Measurements from ENCODE around the gene PAAF1. TPM values are rescaled to one million over a fixed set of nuclear protein-coding genes. Genes with fewer than 3 reads are reported as not detected.

The PAAF1 gene
- total RNA-seq, 1 donor from 2014 or later, result 12.7 TPM

- no peak for DNase-seq (ENCODE audit: low read depth, low spot score)
Measured at GRCh38 chr11:73944901-73945300, 68.1 kb downstream of the PAAF1 start.

- DNase-seq (ENCODE audit: low read depth, low spot score), result no peak
Measured at GRCh38 chr11:73945396-73945795, 68.6 kb downstream of the PAAF1 start.

DNA sequence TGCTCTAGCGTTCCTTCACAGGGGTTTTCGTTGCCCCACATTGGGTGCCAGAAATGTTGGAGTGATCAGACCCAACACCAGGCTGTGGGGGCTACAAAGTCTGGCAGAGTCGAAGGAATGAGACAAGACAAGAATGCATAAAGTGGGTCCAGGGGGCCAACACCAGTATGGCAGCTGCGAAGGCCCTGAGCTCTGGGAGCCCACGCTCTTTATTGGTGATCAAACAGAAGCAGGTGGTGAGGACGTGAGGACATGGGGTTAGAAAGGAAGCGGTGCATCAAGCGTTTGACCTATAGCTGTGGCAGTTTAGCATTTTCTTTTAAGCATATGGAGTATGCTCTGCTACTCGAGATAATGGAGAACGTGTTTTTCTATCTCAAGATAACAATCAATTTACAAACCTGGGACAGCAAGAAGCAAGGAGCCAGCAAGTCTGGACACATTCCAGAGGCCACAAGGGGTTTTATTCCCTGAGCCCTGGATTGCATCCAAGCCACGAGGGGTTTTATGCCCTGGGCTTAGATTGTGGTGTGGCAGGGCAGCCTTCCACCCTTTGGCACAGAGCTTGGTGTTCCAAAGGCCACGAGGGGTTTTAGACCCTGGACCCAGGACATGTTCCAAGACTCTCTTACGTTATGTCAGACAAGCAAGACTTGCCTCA lies 70.1 kb downstream of the PAAF1 start:
- DNase-seq (ENCODE audit: low read depth, low spot score), result no peak

- no peak for DNase-seq (ENCODE audit: low read depth, low spot score)
Measured at GRCh38 chr11:73949246-73949645, 72.4 kb downstream of the PAAF1 start.

DNA sequence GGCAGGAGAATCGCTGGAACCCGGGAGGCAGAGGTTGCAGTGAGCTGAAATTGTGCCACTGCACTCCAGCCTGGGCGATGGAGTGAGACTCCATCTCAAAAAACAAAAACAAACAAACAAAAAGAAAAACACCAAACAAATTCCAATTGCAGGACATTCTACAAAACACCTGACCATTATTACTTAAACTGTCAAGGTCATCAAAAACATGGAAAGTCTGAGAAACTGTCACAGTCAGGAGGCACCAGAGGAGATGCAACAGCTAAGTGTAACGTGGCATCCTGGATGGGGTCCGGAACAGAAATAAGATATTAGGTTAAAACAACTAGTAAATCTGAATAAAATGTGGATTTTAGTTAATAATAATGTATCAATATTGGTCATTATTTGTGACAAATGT lies 73.1 kb downstream of the PAAF1 start:
- DNase-seq (ENCODE audit: low read depth, low spot score), result no peak

DNA sequence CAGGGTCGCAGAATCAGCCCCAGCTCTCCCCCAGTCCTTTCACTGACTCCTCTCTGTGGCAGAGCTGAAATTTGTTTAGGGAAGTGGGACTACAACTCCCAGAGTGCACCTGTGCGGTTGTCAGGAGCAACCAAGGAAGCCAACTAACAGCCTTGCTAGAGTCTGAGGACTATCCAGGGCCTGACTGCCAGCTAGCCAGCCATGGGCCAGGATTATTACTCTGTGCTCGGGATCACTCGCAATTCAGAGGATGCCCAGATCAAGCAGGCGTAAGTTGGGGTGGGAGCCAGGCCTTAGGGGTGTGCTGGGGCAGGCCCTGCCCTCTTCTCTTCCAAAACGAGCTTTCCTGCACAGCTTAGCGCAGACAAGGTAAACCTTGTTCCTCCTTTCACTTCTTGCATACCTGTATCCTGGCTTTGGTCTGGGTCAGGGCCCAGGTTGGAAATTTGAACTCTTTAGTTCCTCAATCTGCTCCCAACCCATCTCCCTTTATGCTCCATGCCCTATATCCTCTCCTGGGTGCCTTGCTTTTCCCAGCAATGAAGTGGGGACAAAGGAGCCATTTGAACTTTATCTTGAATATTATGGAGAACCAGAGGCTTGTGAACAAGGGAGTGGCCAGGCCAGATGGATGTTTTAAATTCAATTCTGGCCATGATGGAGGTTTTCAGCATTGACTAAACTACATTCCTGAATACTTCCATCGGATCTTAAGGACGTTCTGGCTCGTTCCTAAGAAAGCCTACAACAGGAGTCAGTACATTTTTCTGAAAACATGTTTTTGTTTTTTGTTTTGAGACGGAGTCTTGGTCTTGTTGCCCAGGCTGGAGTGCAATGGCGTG lies 74.3 kb downstream of the PAAF1 start, which contains the start of gene DNAJB13:
Gene DNAJB13, plus strand, starts transcription at position 158 of the 842 bp plus-strand sequence. Its CDS starts 44 bp downstream, at position 202.
- DNase-seq (ENCODE audit: low read depth, low spot score), result no peak

DNA sequence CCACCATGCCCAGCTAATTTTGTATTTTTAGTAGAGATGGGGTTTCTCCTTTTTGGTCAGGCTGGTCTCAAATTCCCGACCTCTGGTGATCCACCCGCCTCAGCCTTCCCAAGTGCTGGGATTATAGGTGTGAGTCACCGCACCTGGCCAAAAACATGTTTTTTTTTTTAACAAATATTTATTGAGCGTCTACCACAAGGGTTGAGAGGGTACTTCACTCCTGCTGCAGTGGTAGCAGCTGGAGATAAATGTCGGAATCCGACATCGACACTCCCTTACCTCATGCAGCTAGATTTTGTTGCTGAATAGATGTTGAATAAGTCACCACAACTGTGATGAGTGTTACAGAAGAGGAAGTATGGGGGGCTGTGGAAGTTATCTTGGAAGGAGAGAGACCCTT lies 75.0 kb downstream of the PAAF1 start:
- DNase-seq (ENCODE audit: low read depth, low spot score), result no peak

- DNase-seq (ENCODE audit: low read depth, low spot score), result no peak
Measured at GRCh38 chr11:73956876-73957653, 80.3 kb downstream of the PAAF1 start.

DNA sequence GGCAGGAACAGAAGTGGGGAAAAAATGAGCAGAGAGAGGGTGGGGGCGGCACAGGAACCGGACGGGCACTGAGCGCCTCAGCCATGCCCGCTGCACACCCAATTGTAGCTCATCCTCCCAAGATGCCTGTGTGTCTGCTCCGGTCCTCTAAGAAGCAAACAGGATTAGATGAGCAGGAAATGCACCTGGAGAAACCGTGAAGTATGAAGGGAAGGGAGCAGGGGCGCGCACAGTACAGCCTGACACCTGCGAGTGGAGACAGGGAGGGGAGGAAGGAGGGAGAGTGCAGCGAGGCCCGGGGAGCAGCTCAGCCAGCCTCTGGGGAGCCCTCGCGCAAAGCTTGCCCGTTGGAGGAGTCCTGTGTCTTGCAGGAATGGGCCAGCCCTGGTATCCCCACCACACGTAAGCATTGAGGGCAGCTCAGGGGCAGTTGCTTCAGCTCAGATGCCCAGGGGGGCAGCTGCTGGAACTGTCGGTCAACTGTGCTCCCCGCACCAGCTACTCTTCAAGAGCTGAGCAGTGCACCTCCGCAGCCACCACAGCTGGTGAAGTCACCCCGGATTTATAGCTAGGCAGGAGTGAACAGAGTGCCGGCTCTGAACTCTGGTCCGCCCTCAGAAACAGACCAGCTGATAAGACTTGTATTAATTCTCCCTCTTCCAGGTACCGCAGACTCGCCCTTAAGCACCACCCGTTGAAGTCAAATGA lies 81.0 kb downstream of the PAAF1 start:
- DNase-seq (ENCODE audit: low read depth, low spot score), result no peak

DNA sequence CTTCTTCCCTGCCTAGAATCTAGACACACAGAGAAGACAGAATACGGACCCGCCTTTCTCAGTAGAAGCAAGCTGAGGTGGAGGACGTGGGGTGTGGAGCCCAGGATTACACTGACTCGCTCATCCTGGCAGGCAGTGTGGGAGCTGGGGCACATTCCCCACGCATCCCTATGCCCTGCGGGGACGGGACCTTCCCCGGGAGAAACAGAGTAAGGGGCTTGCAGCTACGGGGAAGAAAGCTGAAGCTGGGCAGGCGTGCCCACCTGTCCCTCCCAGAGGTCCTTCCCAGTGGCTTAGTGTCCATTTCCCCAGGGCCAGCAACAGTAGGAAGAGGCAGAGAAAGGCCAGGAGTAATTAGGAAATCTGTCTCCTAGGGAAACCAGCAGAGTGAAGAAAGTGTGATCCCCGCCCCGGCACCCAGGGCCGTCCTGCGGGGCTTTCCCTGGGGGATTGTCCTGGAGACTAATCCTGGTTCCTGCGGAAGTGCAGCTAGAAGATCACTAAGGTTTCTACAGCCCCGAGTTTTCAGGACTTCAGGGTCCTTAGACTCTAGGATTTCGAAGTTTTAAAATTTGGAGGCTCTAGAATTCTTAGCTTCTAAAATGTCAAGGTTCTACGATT lies 81.8 kb downstream of the PAAF1 start:
- no peak for DNase-seq (ENCODE audit: low read depth, low spot score)

GRCh38 chr11:73961321-73961720 lies 84.5 kb downstream of the PAAF1 start:
- no peak for DNase-seq (ENCODE audit: low read depth, low spot score)

GRCh38 chr11:73962101-73962705 lies 85.4 kb downstream of the PAAF1 start:
- DNase-seq (ENCODE audit: low read depth, low spot score), result no peak

GRCh38 chr11:73963861-73964260 lies 87.1 kb downstream of the PAAF1 start:
- DNase-seq (ENCODE audit: low read depth, low spot score), result no peak

DNA sequence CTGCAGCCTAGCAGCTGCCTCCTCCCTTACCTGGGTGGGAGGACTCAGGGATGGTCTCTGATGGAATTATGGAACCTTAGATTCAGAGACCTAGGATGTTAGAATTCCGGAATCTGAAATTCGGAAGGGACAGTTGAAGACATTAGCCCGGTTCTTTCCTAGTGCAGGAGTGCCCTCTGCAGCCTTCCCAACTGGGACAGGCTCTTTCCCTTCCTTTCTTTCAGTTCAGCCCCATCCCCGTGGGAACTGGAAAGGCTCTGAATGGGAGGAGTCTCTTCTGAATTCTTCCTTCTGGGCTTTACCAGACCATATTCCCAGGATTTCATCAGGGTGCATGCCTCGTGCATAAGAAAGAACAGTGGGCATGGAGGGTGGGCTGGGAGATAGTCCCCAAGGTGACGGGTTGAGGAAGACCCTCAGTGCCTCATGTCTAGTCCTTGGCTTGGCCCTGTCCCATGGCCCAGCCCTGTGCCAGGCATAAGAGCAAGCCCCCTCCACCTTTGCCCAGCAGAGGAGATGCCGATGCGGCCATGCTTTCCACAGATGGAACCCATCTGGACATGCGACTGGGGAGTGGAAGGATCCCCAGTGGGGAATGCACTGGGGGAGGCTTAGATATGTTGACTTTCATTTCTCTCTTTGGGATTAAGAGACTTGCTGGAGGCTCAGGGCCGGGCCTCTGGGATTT lies 88.4 kb downstream of the PAAF1 start:
- DNase-seq (ENCODE audit: low read depth, low spot score), result no peak

GRCh38 chr11:73965764-73966121 lies 88.9 kb downstream of the PAAF1 start:
- DNase-seq (ENCODE audit: low read depth, low spot score), result no peak

- no peak for DNase-seq (ENCODE audit: low read depth, low spot score)
Measured at GRCh38 chr11:73968356-73968966, 91.7 kb downstream of the PAAF1 start.

DNA sequence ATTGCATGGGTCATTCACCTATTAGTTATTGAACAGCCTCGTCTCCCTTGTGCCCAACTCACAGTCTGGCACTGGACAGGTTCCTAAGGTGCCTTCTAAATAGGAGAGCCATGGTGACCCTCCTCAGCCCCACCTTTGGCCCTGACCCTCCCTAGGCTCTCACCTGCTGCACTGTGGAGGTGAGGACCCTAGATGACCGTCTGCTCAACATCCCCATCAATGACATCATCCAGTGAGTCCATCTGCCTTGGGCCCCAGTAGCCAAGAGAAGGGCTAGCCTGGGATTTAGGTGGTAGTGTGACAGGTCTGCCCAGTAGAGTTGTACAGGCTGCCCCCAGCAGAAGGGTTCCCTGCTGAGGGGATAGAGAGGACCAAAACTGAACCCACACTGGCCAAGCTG lies 92.3 kb downstream of the PAAF1 start:
- no peak for DNase-seq (ENCODE audit: low read depth, low spot score)

GRCh38 chr11:73969991-73970800 lies 93.4 kb downstream of the PAAF1 start:
- no peak for DNase-seq (ENCODE audit: low read depth, low spot score)
